Cardiac fibroblast (primary cell): Measurements from ENCODE around the gene OLIG1.

Experiments used
- DNase-seq, 2 donors: peaks; one replicate each; pipeline versions ENCODE4 v3.0.0 to v3.0.0-alpha.2; 2010; ENCODE audit warnings: low read depth in 2 of 2
- H3K4me3 ChIP-seq, 2 donors: replicated peaks in 1 of 2; 1 replicate in 1 of 2; 2 replicates in 1 of 2; pipeline ENCODE4 v1.5.1; 2011; ENCODE audit warnings: low read depth in 2 of 2, low read length in 2 of 2, mild to moderate bottlenecking in 2 of 2, moderate library complexity in 1 of 2
- CTCF ChIP-seq: IDR thresholded peaks from one replicate; pipeline ENCODE4 v1.5.1; 2011; ENCODE audit warnings: low read depth, mild to moderate bottlenecking, low read length, inconsistent platforms

The OLIG1 gene

DNA sequence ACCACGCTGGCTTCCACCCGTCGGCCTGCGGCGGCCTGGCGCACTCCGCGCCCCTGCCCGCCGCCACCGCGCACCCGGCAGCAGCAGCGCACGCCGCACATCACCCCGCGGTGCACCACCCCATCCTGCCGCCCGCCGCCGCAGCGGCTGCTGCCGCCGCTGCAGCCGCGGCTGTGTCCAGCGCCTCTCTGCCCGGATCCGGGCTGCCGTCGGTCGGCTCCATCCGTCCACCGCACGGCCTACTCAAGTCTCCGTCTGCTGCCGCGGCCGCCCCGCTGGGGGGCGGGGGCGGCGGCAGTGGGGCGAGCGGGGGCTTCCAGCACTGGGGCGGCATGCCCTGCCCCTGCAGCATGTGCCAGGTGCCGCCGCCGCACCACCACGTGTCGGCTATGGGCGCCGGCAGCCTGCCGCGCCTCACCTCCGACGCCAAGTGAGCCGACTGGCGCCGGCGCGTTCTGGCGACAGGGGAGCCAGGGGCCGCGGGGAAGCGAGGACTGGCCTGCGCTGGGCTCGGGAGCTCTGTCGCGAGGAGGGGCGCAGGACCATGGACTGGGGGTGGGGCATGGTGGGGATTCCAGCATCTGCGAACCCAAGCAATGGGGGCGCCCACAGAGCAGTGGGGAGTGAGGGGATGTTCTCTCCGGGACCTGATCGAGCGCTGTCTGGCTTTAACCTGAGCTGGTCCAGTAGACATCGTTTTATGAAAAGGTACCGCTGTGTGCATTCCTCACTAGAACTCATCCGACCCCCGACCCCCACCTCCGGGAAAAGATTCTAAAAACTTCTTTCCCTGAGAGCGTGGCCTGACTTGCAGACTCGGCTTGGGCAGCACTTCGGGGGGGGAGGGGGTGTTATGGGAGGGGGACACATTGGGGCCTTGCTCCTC, 42.3 kb upstream of the OLIG1 start:
- no peak overlapping the region for H3K4me3 ChIP-seq
- TF ChIP-seq CTCF, result no peak
- no peak for DNase-seq

DNA sequence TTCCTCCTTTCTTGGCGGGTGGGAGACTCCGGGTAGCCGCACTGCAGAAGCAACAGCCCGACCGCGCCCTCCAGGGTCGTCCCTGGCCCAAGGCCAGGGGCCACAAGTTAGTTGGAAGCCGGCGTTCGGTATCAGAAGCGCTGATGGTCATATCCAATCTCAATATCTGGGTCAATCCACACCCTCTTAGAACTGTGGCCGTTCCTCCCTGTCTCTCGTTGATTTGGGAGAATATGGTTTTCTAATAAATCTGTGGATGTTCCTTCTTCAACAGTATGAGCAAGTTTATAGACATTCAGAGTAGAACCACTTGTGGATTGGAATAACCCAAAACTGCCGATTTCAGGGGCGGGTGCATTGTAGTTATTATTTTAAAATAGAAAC, 41.7 kb upstream of the OLIG1 start:
- no peak overlapping the region for H3K4me3 ChIP-seq
- TF ChIP-seq CTCF, result no peak
- DNase-seq, result no peak

GRCh38 chr21:33028773-33029384, 41.1 kb upstream of the OLIG1 start:
- no peak for TF ChIP-seq CTCF
- H3K4me3 ChIP-seq, result no peak overlapping the region
- no peak for DNase-seq

- TF ChIP-seq CTCF, result no peak
- no peak overlapping the region for H3K4me3 ChIP-seq
- DNase-seq, result no peak
These were observed 40.5 kb upstream of the OLIG1 start for GRCh38 chr21:33029385-33029921.

GRCh38 chr21:33029975-33030461, 39.9 kb upstream of the OLIG1 start:
- no peak for TF ChIP-seq CTCF
- no peak overlapping the region for H3K4me3 ChIP-seq
- no peak for DNase-seq

DNA sequence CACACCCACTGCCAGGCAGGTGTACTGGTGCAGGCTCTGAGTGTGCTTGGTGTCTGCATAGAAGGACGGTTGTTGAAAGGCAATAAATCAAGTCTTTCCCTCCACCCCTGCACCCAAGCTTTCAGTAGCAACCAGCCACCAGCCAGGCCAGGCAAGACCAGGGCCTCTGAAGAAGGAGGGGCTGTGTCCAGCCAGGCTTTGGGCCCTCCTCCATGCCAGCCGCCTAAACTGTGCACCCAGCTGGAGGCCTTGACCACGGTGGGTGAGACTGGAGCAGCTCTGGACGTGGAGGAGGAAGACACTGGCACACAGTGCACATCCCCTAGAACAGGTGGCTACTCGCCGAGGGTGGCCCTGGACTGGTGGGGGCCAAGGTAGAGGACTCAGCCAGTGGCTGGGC, 39.3 kb upstream of the OLIG1 start:
- TF ChIP-seq CTCF, result no peak
- no peak overlapping the region for H3K4me3 ChIP-seq
- no peak for DNase-seq
